Activated CD4-positive, alpha-beta T cell treated with anti-CD3 and anti-CD28 coated beads, Interleukin-2, amount 10 ng/mL, durations not matched to agents 24 days and 14 days (primary cell): ENCODE measurements around the gene UBA1. TPM values are rescaled to one million over a fixed set of nuclear protein-coding genes. Genes with fewer than 3 reads are reported as not detected.

Source experiments
- DNase-seq: peaks from one replicate; pipeline ENCODE4 v3.0.0; 2022
- H3K27ac Mint-ChIP-seq: one replicate; pipeline ENCODE4 v1.8.0; 2022; ENCODE audit warnings: mild to moderate bottlenecking, mixed read lengths
- H3K27me3 Mint-ChIP-seq: one replicate; pipeline ENCODE4 v1.8.0; 2022; ENCODE audit warnings: mixed read lengths
- H3K36me3 Mint-ChIP-seq: one replicate; pipeline ENCODE4 v1.8.0; 2022; ENCODE audit warnings: low read depth, mild to moderate bottlenecking, mixed read lengths
- H3K4me1 Mint-ChIP-seq: one replicate; pipeline ENCODE4 v1.8.0; 2021; ENCODE audit warnings: mixed read lengths
- H3K4me3 Mint-ChIP-seq: one replicate; pipeline ENCODE4 v1.8.0; 2022; ENCODE audit warnings: mild to moderate bottlenecking, moderate library complexity, mixed read lengths
- H3K9me3 Mint-ChIP-seq: one replicate; pipeline ENCODE4 v1.8.0; 2021; ENCODE audit warnings: mixed read lengths
- intact Hi-C: fragments of 100-400 bp; cut with micrococcal nuclease; formaldehyde crosslinking; loops from one replicate; pipeline ENCODE4 v1.15.1; 2023
- total RNA-seq: library from RNA; stranded (reverse); gene quantifications from 2 replicates; pipeline ENCODE4 v1.2.3, GENCODE V29; 2022

Gene UBA1
- total RNA-seq, 1 donor from 2014 or later = 246 TPM

GRCh38 chrX:47217121-47217851 is 23.7 kb downstream of the UBA1 start:
- peaks cover 53% of the 10 kb centered on the region for H3K36me3 Mint-ChIP-seq
- peak overlapping the region; percentile 99 for H3K27ac Mint-ChIP-seq
- peaks cover 37% of the 10 kb centered on the region for H3K4me1 Mint-ChIP-seq
- no peak for DNase-seq
- no peaks in the 10 kb centered on the region for H3K9me3 Mint-ChIP-seq
- H3K4me3 Mint-ChIP-seq = peak overlapping the region; percentile 92
- intact Hi-C loops = loop anchor here (1.0 to 5.0 kb wide), 5 partner anchors 24 to 1700 kb away; partner anchors contain the start of genes ELK1, PIM2 and UBA1
- no peaks in the 10 kb centered on the region for H3K27me3 Mint-ChIP-seq

- Mint-ChIP-seq H3K27me3 (no peaks in the 10 kb centered on the region), H3K36me3 (peaks cover 53% of the 10 kb centered on the region), H3K4me1 (peaks cover 37% of the 10 kb centered on the region), H3K27ac (peak overlapping the region; percentile 99), H3K4me3 (peak overlapping the region; percentile 92), H3K9me3 (no peaks in the 10 kb centered on the region)
- intact Hi-C loops = loop anchor here (1.0 to 5.0 kb wide), 7 partner anchors 15 to 1699 kb away; partner anchors contain the start of genes ELK1, PIM2, RBM10 and UBA1
- DNase-seq = peak; percentile 98
These were observed 24.2 kb downstream of the UBA1 start for GRCh38 chrX:47217852-47218279.

- Mint-ChIP-seq H3K36me3 (peaks cover 50% of the 10 kb centered on the region), H3K27me3 (no peaks in the 10 kb centered on the region), H3K9me3 (no peaks in the 10 kb centered on the region), H3K27ac (peak within 1 kb of the TSS; percentile 99), H3K4me3 (peak within 1 kb of the TSS; percentile 92), H3K4me1 (peaks cover 37% of the 10 kb centered on the region)
- peak; percentile 93 for DNase-seq
- intact Hi-C loops = loop anchor here (1.0 to 5.0 kb wide), 5 partner anchors 15 to 1699 kb away; partner anchors contain the start of genes ELK1, PIM2, RBM10 and USP11
These were observed 24.8 kb downstream of the UBA1 start, which contains the start of gene CDK16 for GRCh38 chrX:47218280-47218919. CDK16 (plus strand) TSS chrX:47218681; CDS start chrX:47223558, 4,877 bp downstream.

GRCh38 chrX:47218920-47219815 is 25.5 kb downstream of the UBA1 start:
- H3K9me3 Mint-ChIP-seq = no peaks in the 10 kb centered on the region
- H3K27me3 Mint-ChIP-seq = no peaks in the 10 kb centered on the region
- H3K4me1 Mint-ChIP-seq = peaks cover 36% of the 10 kb centered on the region
- H3K36me3 Mint-ChIP-seq = peaks cover 49% of the 10 kb centered on the region
- peak; percentile 87 for DNase-seq
- intact Hi-C loops = loop anchor here (1.0 to 5.0 kb wide), 5 partner anchors 14 to 1698 kb away; partner anchors contain the start of genes ELK1, PIM2, RBM10 and USP11
- peak overlapping the region; percentile 92 for H3K27ac Mint-ChIP-seq
- peak overlapping the region; percentile 92 for H3K4me3 Mint-ChIP-seq

- intact Hi-C loops = no loop called here
- DNase-seq = no peak
- no peaks in the 10 kb centered on the region for H3K9me3 Mint-ChIP-seq
- peak overlapping the region; percentile 62 for H3K27ac Mint-ChIP-seq
- H3K36me3 Mint-ChIP-seq = peaks cover 42% of the 10 kb centered on the region
- H3K4me1 Mint-ChIP-seq = peaks cover 30% of the 10 kb centered on the region
- no peaks in the 10 kb centered on the region for H3K27me3 Mint-ChIP-seq
- H3K4me3 Mint-ChIP-seq = no peak overlapping the region
These were observed 28.1 kb downstream of the UBA1 start for GRCh38 chrX:47221756-47222155.

- Mint-ChIP-seq H3K9me3 (no peaks in the 10 kb centered on the region), H3K4me3 (no peak overlapping the region), H3K36me3 (peaks cover 39% of the 10 kb centered on the region), H3K27me3 (no peaks in the 10 kb centered on the region), H3K27ac (no peak overlapping the region), H3K4me1 (peaks cover 21% of the 10 kb centered on the region)
- intact Hi-C loops = no loop called here
- no peak for DNase-seq
These were observed 29.2 kb downstream of the UBA1 start for GRCh38 chrX:47222751-47223350.

GRCh38 chrX:47223476-47224250 is 30.0 kb downstream of the UBA1 start:
- Mint-ChIP-seq H3K27ac (no peak overlapping the region), H3K4me1 (peaks cover 21% of the 10 kb centered on the region), H3K27me3 (no peaks in the 10 kb centered on the region), H3K4me3 (no peak overlapping the region), H3K36me3 (peaks cover 44% of the 10 kb centered on the region), H3K9me3 (no peaks in the 10 kb centered on the region)
- no peak for DNase-seq
- intact Hi-C loops = no loop called here

GRCh38 chrX:47224266-47224895 is 30.8 kb downstream of the UBA1 start:
- peaks cover 43% of the 10 kb centered on the region for H3K36me3 Mint-ChIP-seq
- DNase-seq = no peak
- H3K27ac Mint-ChIP-seq = no peak overlapping the region
- intact Hi-C loops = no loop called here
- H3K4me1 Mint-ChIP-seq = peaks cover 19% of the 10 kb centered on the region
- H3K4me3 Mint-ChIP-seq = no peak overlapping the region
- H3K27me3 Mint-ChIP-seq = no peaks in the 10 kb centered on the region
- no peaks in the 10 kb centered on the region for H3K9me3 Mint-ChIP-seq

- H3K9me3 Mint-ChIP-seq = peaks cover under 1% of the 10 kb centered on the region
- DNase-seq = no peak
- H3K27ac Mint-ChIP-seq = no peak overlapping the region
- no peaks in the 10 kb centered on the region for H3K27me3 Mint-ChIP-seq
- H3K4me3 Mint-ChIP-seq = no peak overlapping the region
- intact Hi-C loops = no loop called here
- peaks cover 15% of the 10 kb centered on the region for H3K4me1 Mint-ChIP-seq
- H3K36me3 Mint-ChIP-seq = peaks cover 43% of the 10 kb centered on the region
These were observed 31.3 kb downstream of the UBA1 start for GRCh38 chrX:47224896-47225290.

- H3K36me3 Mint-ChIP-seq = peaks cover 45% of the 10 kb centered on the region
- H3K4me3 Mint-ChIP-seq = no peak overlapping the region
- H3K27ac Mint-ChIP-seq = no peak overlapping the region
- no peak for DNase-seq
- peaks cover 4% of the 10 kb centered on the region for H3K9me3 Mint-ChIP-seq
- peaks cover 6% of the 10 kb centered on the region for H3K4me1 Mint-ChIP-seq
- no peaks in the 10 kb centered on the region for H3K27me3 Mint-ChIP-seq
- intact Hi-C loops = no loop called here
These were observed 32.4 kb downstream of the UBA1 start for GRCh38 chrX:47226071-47226470.

GRCh38 chrX:47226531-47227333 is 33.1 kb downstream of the UBA1 start:
- no peak overlapping the region for H3K27ac Mint-ChIP-seq
- intact Hi-C loops = no loop called here
- peaks cover 4% of the 10 kb centered on the region for H3K9me3 Mint-ChIP-seq
- H3K4me3 Mint-ChIP-seq = no peak overlapping the region
- H3K36me3 Mint-ChIP-seq = peaks cover 45% of the 10 kb centered on the region
- no peaks in the 10 kb centered on the region for H3K27me3 Mint-ChIP-seq
- peaks cover 6% of the 10 kb centered on the region for H3K4me1 Mint-ChIP-seq
- DNase-seq = no peak

GRCh38 chrX:47227334-47227583 is 33.6 kb downstream of the UBA1 start:
- peaks cover 42% of the 10 kb centered on the region for H3K36me3 Mint-ChIP-seq
- DNase-seq = no peak
- H3K9me3 Mint-ChIP-seq = peaks cover 4% of the 10 kb centered on the region
- H3K4me1 Mint-ChIP-seq = peaks cover 5% of the 10 kb centered on the region
- H3K4me3 Mint-ChIP-seq = no peak overlapping the region
- intact Hi-C loops = no loop called here
- H3K27me3 Mint-ChIP-seq = no peaks in the 10 kb centered on the region
- no peak overlapping the region for H3K27ac Mint-ChIP-seq
